Nephron (organoid): Measurements from ENCODE around the gene PHLDA2.

ENCODE experiments used
- H3K27ac Mint-ChIP-seq, 3 experiments: 2 replicates each; pipeline ENCODE4 v1.8.0; 2020; ENCODE audit warnings: mixed read lengths in 3 of 3, mild to moderate bottlenecking in 2 of 3, moderate library complexity in 1 of 3
- H3K27me3 Mint-ChIP-seq: 2 replicates; pipeline ENCODE4 v1.8.0; 2021; ENCODE audit warnings: low read depth, mild to moderate bottlenecking, moderate library complexity, mixed read lengths
- H3K36me3 Mint-ChIP-seq: 2 replicates; pipeline ENCODE4 v1.8.0; 2020; ENCODE audit warnings: low read depth, mixed read lengths
- H3K4me1 Mint-ChIP-seq: 2 replicates; pipeline ENCODE4 v1.8.0; 2020; ENCODE audit warnings: mixed read lengths
- H3K4me3 Mint-ChIP-seq, 3 experiments: 2 replicates each; pipeline ENCODE4 v1.8.0; 2020; ENCODE audit warnings: mild to moderate bottlenecking in 3 of 3, mixed read lengths in 3 of 3, moderate library complexity in 2 of 3
- H3K9me3 Mint-ChIP-seq: 2 replicates; pipeline ENCODE4 v1.8.0; 2020; ENCODE audit warnings: mixed read lengths
- CTCF ChIP-seq, 3 experiments: fragments of 200-600 bp; sonication (generic); IDR thresholded peaks; one replicate each; pipeline ENCODE4 v1.5.0; 2021; ENCODE audit warnings: antibody characterized with exemption in 3 of 3; ENCODE audit not compliant: unreplicated experiment in 3 of 3

Gene PHLDA2

DNA sequence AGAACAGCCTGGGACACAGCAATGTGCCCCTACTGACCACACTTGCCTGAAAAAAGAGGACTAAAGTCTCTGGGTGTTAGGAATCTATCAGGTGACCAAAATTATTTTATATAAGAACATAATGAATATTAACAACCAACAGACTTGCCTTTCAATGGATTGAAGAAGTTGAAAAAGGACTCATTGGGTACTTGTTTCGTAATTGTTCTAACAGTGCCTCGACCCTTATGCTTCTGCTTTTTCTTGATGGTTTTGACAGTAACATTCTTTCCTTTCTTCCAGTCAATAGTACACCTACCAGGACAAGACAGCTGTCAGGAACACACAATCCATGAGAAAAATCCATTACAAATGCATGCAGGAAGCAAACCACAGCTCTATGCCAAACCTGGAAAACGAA is 29.0 kb upstream of the PHLDA2 start:
- peaks cover 88% of the 10 kb centered on the region for H3K36me3 Mint-ChIP-seq
- no peak overlapping the region for H3K4me3 Mint-ChIP-seq
- no peaks in the 10 kb centered on the region for H3K9me3 Mint-ChIP-seq
- no peaks in the 10 kb centered on the region for H3K27me3 Mint-ChIP-seq
- H3K27ac Mint-ChIP-seq: peak overlapping the region in 1 of 3 experiments; percentile 52
- no peak for TF ChIP-seq CTCF (IDR thresholded peaks at IDR 0.05; ENCODE audit: unreplicated experiment in 3 of 3)
- H3K4me1 Mint-ChIP-seq: peaks cover 4% of the 10 kb centered on the region

DNA sequence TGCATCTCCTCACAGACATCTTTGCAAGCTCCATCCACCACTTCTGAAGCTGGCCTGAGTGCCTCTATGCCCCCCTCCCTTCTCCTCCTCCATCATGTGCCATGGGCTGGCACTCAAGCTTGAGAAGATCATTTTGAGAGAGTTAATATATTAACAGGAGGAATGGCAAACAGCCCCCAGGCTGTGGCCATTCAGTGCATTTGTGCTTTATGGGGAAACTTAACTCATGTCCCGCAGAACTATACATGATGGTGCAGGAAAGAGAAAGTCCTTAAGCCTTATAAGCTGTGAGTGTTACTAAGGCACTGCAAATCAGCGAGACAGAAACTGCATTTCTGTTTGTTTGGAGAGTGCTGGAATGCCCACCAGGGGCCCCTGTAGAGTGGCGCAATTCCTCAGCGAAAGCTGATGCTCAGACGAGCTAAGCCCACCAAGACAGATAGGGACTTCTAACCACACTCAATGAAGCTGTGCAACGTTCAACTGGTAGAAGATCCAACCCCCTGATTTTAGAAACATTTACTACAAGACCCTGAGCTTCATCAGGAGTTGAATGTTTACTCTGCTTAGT is 26.8 kb upstream of the PHLDA2 start:
- Mint-ChIP-seq H3K4me1 (peaks cover 4% of the 10 kb centered on the region), H3K27me3 (no peaks in the 10 kb centered on the region), H3K4me3 (no peak overlapping the region), H3K9me3 (no peaks in the 10 kb centered on the region), H3K36me3 (peaks cover 88% of the 10 kb centered on the region), H3K27ac (peak overlapping the region; percentile 35 to 80 (median 41))
- TF ChIP-seq CTCF (IDR thresholded peaks at IDR 0.05; ENCODE audit: unreplicated experiment in 3 of 3): peak in 2 of 3 experiments; percentile 30 to 43

GRCh38 chr11:2954263-2954662 is 25.0 kb upstream of the PHLDA2 start:
- peaks cover 85% of the 10 kb centered on the region for H3K36me3 Mint-ChIP-seq
- H3K9me3 Mint-ChIP-seq: no peaks in the 10 kb centered on the region
- no peaks in the 10 kb centered on the region for H3K27me3 Mint-ChIP-seq
- TF ChIP-seq CTCF (IDR thresholded peaks at IDR 0.05; ENCODE audit: unreplicated experiment in 3 of 3): no peak
- no peak overlapping the region for H3K27ac Mint-ChIP-seq
- H3K4me1 Mint-ChIP-seq: peaks cover 4% of the 10 kb centered on the region
- H3K4me3 Mint-ChIP-seq: no peak overlapping the region

- H3K27ac Mint-ChIP-seq: no peak overlapping the region
- H3K4me3 Mint-ChIP-seq: no peak overlapping the region
- peaks cover 88% of the 10 kb centered on the region for H3K36me3 Mint-ChIP-seq
- no peaks in the 10 kb centered on the region for H3K27me3 Mint-ChIP-seq
- peaks cover 10% of the 10 kb centered on the region for H3K4me1 Mint-ChIP-seq
- TF ChIP-seq CTCF (IDR thresholded peaks at IDR 0.05; ENCODE audit: unreplicated experiment in 3 of 3): no peak
- no peaks in the 10 kb centered on the region for H3K9me3 Mint-ChIP-seq
Measured at GRCh38 chr11:2952290-2952689, 23.1 kb upstream of the PHLDA2 start.

DNA sequence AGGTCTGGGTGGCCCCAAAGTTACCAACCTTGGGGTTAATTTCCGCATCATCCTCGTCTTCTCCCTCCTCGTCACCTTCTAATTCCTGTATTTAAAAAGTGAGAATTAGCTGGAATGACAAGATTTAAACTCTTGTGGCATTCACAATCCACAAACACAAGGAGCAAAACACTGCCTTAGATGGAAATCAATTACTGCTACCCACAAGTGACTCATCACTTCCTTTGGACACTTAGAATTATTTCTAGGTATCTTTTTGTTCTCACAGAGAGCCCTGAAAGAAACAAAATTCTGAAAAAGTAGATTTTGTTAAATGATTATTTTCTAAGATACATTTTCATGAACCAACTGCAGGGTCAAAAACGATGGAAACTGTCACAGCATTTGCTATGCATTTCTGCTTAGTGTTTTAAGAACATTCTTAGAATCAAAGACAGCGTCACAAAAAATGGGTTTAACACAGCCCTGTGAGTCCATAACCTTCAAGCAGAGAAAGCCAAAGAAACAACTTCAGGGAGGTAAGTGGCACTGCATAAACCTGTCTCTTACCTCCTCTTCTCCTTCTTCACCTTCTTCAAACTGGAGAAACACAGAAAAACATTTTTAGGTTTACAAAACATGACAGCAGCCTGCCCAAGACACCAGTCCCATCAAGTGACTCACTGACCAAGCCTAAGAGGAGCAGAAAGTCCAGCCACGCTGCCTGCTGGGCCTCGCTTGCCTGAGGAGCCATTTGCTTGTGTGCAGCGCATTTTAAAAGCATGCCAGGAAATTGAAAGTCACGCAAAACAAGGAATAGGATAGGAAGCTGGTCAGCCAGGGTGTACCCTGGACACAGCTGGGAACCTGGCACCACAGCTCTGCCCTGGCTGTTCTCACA is 22.3 kb upstream of the PHLDA2 start:
- peaks cover 16% of the 10 kb centered on the region for H3K4me1 Mint-ChIP-seq
- H3K27me3 Mint-ChIP-seq: no peaks in the 10 kb centered on the region
- H3K27ac Mint-ChIP-seq: no peak overlapping the region
- no peaks in the 10 kb centered on the region for H3K9me3 Mint-ChIP-seq
- TF ChIP-seq CTCF (IDR thresholded peaks at IDR 0.05; ENCODE audit: unreplicated experiment in 3 of 3): no peak
- no peak overlapping the region for H3K4me3 Mint-ChIP-seq
- peaks cover 86% of the 10 kb centered on the region for H3K36me3 Mint-ChIP-seq
